Measurements from ENCODE around the gene GRAMD1A. TPM values are rescaled to one million over a fixed set of nuclear protein-coding genes. Genes with fewer than 3 reads are reported as not detected.
"Not testable (repeated sequence)": the region's sequence is repeated elsewhere in the genome, so short reads cannot be mapped to it uniquely, and the experiment has no call there.

Gene GRAMD1A
- total RNA-seq, 1 experiment from 2014 or later: 125 TPM

GRCh38 chr19:34991542-34992333, 8.4 kb upstream of the GRAMD1A start:
- H3K14ac ChIP-seq (ENCODE audit: insufficient read depth, low read length): no peak overlapping the region
- H3K79me1 ChIP-seq (ENCODE audit: insufficient read depth, low read depth, low read length, poor library complexity, severe bottlenecking): no peaks in the 10 kb centered on the region
- no peak overlapping the region for H3T11ph ChIP-seq (ENCODE audit: low read length)
- H2BK12ac ChIP-seq (ENCODE audit: insufficient read length, low read depth, low read length): no peak overlapping the region
- no peak overlapping the region for H4K91ac ChIP-seq (ENCODE audit: insufficient read length, low read depth, low read length)
- no peak overlapping the region for H2BK15ac ChIP-seq (ENCODE audit: low read depth, low read length)
- no peak overlapping the region for H3K23ac ChIP-seq (ENCODE audit: insufficient read length, low read depth, low read length)
- no peak overlapping the region for H2BK20ac ChIP-seq (ENCODE audit: low read depth, low read length, poor library complexity, severe bottlenecking)
- DNase-seq: no peak
- no peak overlapping the region for H3K27ac ChIP-seq (ENCODE audit: insufficient read length, low read depth, low read length)
- no peak overlapping the region for H3K18ac ChIP-seq (ENCODE audit: insufficient read length, low read depth, low read length)
- Mint-ChIP-seq H3K36me3 (ENCODE audit: insufficient read depth in 1 of 3, low read depth in 3 of 3) (peaks cover 0 to 5% (median 0%) of the 10 kb centered on the region in 3 experiments; a peak in 3 of 7 replicates), H3K27me3 (ENCODE audit: low read depth) (no peaks in the 10 kb centered on the region; the same call in 1 of the 2 replicates), H3K4me1 (peaks cover 6 to 7% of the 10 kb centered on the region in 2 experiments), H3K9me3 (peaks cover 0 to 5% of the 10 kb centered on the region in 2 experiments; a peak in 2 of 5 replicates), H3K4me3 (no peak overlapping the region), H3K27ac (no peak overlapping the region; a peak in 1 of 7 replicates)
- H2AK5ac ChIP-seq (ENCODE audit: insufficient read length, low read length): no peak overlapping the region
- H4K8ac ChIP-seq (replicated peaks; ENCODE audit: insufficient read length, low read depth, low read length): no peak overlapping the region
- no peaks in the 10 kb centered on the region for H3K23me2 ChIP-seq (ENCODE audit: insufficient read length, low read depth, low read length, poor library complexity, severe bottlenecking)
- H2BK5ac ChIP-seq (ENCODE audit: insufficient read length, low read length): no peak overlapping the region
- H3K27me3 ChIP-seq (ENCODE audit: insufficient read depth, low read length): no peaks in the 10 kb centered on the region
- H4K20me1 ChIP-seq (ENCODE audit: control insufficient read depth, insufficient read depth, insufficient read length): no peaks in the 10 kb centered on the region
- no CpG with 5 or more reads among the region's 8 CpGs for WGBS (ENCODE audit: extremely low coverage, insufficient read length, low lambda C conversion rate)
- H3K56ac ChIP-seq (ENCODE audit: insufficient read length, low read depth, low read length): no peak overlapping the region
- no peaks in the 10 kb centered on the region for H3K79me2 ChIP-seq (ENCODE audit: insufficient read depth, low read length)
- no peak for TF ChIP-seq CTCF (conservative IDR thresholded peaks at IDR 0.05)
- H3K9me3 ChIP-seq (ENCODE audit: control insufficient read depth, low read depth, low read length): no peaks in the 10 kb centered on the region
- H3K4me2 ChIP-seq (ENCODE audit: insufficient read depth, insufficient read length, low read length): no peak overlapping the region
- H2BK120ac ChIP-seq (ENCODE audit: low read depth, low read length, poor library complexity, severe bottlenecking): no peak overlapping the region
- H3K4me1 ChIP-seq (ENCODE audit: insufficient read depth, low read length): 0 out of 2 replicates have a peak, but pooled peaks cover 1% of the 10 kb centered on the region
- no peak overlapping the region for H3K4ac ChIP-seq (ENCODE audit: low read depth, low read length)
- H4K5ac ChIP-seq (ENCODE audit: insufficient read length, low read depth, low read length): no peak overlapping the region
- H2AFZ ChIP-seq (ENCODE audit: low read length): no peak overlapping the region
- no peak overlapping the region for H3K9ac ChIP-seq (ENCODE audit: extremely low read depth, insufficient read length, low read length)

DNA sequence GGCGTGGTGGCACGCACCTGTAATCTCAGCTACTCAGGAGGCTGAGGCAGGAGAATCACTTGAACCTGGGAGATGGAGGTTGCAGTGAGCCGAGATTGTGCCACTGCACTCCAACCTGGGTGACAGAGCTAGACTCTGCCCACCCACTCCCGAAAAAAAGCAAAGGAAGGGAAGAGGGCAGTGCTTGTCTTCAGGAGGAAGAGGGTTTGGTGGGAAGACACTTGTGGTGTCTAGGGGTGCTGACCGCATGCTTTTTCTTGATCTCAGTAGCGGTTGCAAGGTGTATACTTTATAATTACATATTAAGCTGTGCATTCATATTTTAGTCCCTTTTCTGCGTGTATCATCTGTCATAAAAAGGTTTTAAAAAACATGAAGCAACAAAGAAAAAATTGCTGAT, 7.5 kb upstream of the GRAMD1A start:
- not testable (repeated sequence) for H2AFZ ChIP-seq (ENCODE audit: low read length); H3K4me1 ChIP-seq (ENCODE audit: insufficient read depth, low read length); H3K79me1 ChIP-seq (ENCODE audit: insufficient read depth, low read depth, low read length, poor library complexity, severe bottlenecking); H3K18ac ChIP-seq (ENCODE audit: insufficient read length, low read depth, low read length); H3K23ac ChIP-seq (ENCODE audit: insufficient read length, low read depth, low read length); H4K8ac ChIP-seq (replicated peaks; ENCODE audit: insufficient read length, low read depth, low read length); H3K4ac ChIP-seq (ENCODE audit: low read depth, low read length); H3K27ac ChIP-seq (ENCODE audit: insufficient read length, low read depth, low read length); H3K36me3 Mint-ChIP-seq (ENCODE audit: insufficient read depth in 1 of 3, low read depth in 3 of 3); H3K9me3 ChIP-seq (ENCODE audit: control insufficient read depth, low read depth, low read length); H3K9me3 Mint-ChIP-seq; H2BK120ac ChIP-seq (ENCODE audit: low read depth, low read length, poor library complexity, severe bottlenecking); H4K5ac ChIP-seq (ENCODE audit: insufficient read length, low read depth, low read length); H4K91ac ChIP-seq (ENCODE audit: insufficient read length, low read depth, low read length); H3K27me3 ChIP-seq (ENCODE audit: insufficient read depth, low read length); H3K4me2 ChIP-seq (ENCODE audit: insufficient read depth, insufficient read length, low read length); DNase-seq; H3K27me3 Mint-ChIP-seq (ENCODE audit: low read depth); H3K56ac ChIP-seq (ENCODE audit: insufficient read length, low read depth, low read length); H3K4me3 Mint-ChIP-seq; H2BK20ac ChIP-seq (ENCODE audit: low read depth, low read length, poor library complexity, severe bottlenecking); H3K79me2 ChIP-seq (ENCODE audit: insufficient read depth, low read length); H3K14ac ChIP-seq (ENCODE audit: insufficient read depth, low read length); H2BK5ac ChIP-seq (ENCODE audit: insufficient read length, low read length); H3K9ac ChIP-seq (ENCODE audit: extremely low read depth, insufficient read length, low read length); H3T11ph ChIP-seq (ENCODE audit: low read length); H2AK5ac ChIP-seq (ENCODE audit: insufficient read length, low read length); H2BK12ac ChIP-seq (ENCODE audit: insufficient read length, low read depth, low read length); H3K23me2 ChIP-seq (ENCODE audit: insufficient read length, low read depth, low read length, poor library complexity, severe bottlenecking); H4K20me1 ChIP-seq (ENCODE audit: control insufficient read depth, insufficient read depth, insufficient read length); H2BK15ac ChIP-seq (ENCODE audit: low read depth, low read length)
- no CpG with 5 or more reads among the region's 7 CpGs for WGBS (ENCODE audit: extremely low coverage, insufficient read length, low lambda C conversion rate)
- Mint-ChIP-seq H3K4me1 (peaks cover 14 to 15% of the 10 kb centered on the region in 2 experiments), H3K27ac (peak overlapping the region in 1 of 3 experiments; percentile 65; a peak in 1 of 7 replicates)
